Activated CD4-positive, alpha-beta memory T cell treated with anti-CD3 and anti-CD28 coated beads, Interleukin-2, amount 10 ng/mL, durations not matched to agents 7 days and 5 days (primary cell): Measurements from ENCODE around the gene TSACC. TPM values are rescaled to one million over a fixed set of nuclear protein-coding genes. Genes with fewer than 3 reads are reported as not detected.

Experiments used
- CTCF ChIA-PET: fragments of 350-600 bp; sonication (Branson Sonifier 250); formaldehyde crosslinking; loops from one replicate; lab custom pipeline; 2021; ENCODE audit warnings: antibody characterized with exemption, inconsistent platforms; lab: Charles Lee
- POLR2A ChIA-PET: fragments of 350-600 bp; sonication (Branson Sonifier 250); formaldehyde crosslinking; loops from one replicate; lab custom pipeline; 2021; ENCODE audit warnings: antibody characterized with exemption; lab: Charles Lee
- DNase-seq: peaks from one replicate; pipeline ENCODE4 v3.0.0-alpha.2; 2020
- H3K27ac Mint-ChIP-seq: one replicate; pipeline ENCODE4 v1.8.0; 2021; ENCODE audit warnings: mild to moderate bottlenecking, mixed read lengths
- H3K27me3 Mint-ChIP-seq: one replicate; pipeline ENCODE4 v1.8.0; 2021; ENCODE audit warnings: mixed read lengths
- H3K36me3 Mint-ChIP-seq: one replicate; pipeline ENCODE4 v1.8.0; 2021; ENCODE audit warnings: low read depth, mixed read lengths
- H3K4me1 Mint-ChIP-seq: one replicate; pipeline ENCODE4 v1.8.0; 2021; ENCODE audit warnings: mixed read lengths
- H3K4me3 Mint-ChIP-seq: one replicate; pipeline ENCODE4 v1.8.0; 2021; ENCODE audit warnings: mild to moderate bottlenecking, mixed read lengths
- H3K9me3 Mint-ChIP-seq: one replicate; pipeline ENCODE4 v1.8.0; 2021; ENCODE audit warnings: mixed read lengths
- total RNA-seq, 2 experiments: library from RNA; stranded (reverse); gene quantifications; one replicate each; pipeline ENCODE4 v1.2.3, GENCODE V29; 2021

The TSACC gene
- total RNA-seq, 2 experiments from 2014 or later: 0.65 TPM; not detected in 1

DNA sequence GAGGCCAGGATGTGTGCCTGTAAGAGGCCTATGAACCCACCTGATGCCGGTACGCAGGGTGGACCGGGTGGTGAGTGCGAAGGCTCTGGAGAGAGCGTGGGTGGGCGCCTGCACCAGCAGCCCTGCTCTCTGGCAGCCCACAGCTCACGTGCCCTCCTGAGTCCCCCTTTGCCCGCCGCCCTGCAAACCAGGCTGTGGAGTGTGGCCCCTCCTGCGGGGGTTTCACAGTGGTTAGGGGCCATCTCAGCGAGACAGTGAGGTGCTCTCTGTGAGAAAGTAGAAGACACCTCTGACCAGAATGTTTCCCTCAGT lies 53.0 kb downstream of the TSACC start:
- no peak for DNase-seq
- Mint-ChIP-seq H3K36me3 (no peaks in the 10 kb centered on the region), H3K27ac (no peak overlapping the region), H3K4me3 (no peak overlapping the region), H3K9me3 (no peaks in the 10 kb centered on the region), H3K27me3 (peaks cover 31% of the 10 kb centered on the region), H3K4me1 (no peaks in the 10 kb centered on the region)
- CTCF ChIA-PET: interaction anchor here (1.4 kb wide), 1 partner anchor 55 kb away, joined by 7 read pairs; no protein-coding TSS in a partner anchor
- POLR2A ChIA-PET: no interaction called here

DNA sequence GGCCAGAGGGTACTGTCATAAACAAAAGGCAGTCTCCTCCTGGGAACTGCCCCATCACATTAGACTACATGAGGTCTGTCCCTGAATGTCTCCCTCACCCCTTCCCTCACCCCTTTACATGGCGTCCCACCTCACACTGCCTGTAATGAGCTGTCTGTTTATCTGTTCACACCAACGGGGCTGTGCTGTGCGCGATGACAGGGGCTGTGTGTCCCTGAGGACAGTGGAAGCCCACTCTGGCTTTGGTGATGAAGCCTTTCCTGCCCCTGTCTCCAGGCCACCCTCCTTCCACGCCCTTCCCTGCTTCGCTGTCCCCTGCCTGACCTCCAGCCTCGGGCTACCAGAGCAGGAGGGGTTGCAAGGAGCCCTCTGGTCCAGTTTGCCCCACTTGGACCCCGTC lies 53.4 kb downstream of the TSACC start:
- H3K36me3 Mint-ChIP-seq: no peaks in the 10 kb centered on the region
- H3K4me1 Mint-ChIP-seq: no peaks in the 10 kb centered on the region
- no peak for DNase-seq
- H3K27ac Mint-ChIP-seq: no peak overlapping the region
- CTCF ChIA-PET: interaction anchor here (1.4 kb wide), 1 partner anchor 54 kb away, joined by 7 read pairs; no protein-coding TSS in a partner anchor
- no peak overlapping the region for H3K4me3 Mint-ChIP-seq
- POLR2A ChIA-PET: no interaction called here
- peaks cover 29% of the 10 kb centered on the region for H3K27me3 Mint-ChIP-seq
- no peaks in the 10 kb centered on the region for H3K9me3 Mint-ChIP-seq

DNA sequence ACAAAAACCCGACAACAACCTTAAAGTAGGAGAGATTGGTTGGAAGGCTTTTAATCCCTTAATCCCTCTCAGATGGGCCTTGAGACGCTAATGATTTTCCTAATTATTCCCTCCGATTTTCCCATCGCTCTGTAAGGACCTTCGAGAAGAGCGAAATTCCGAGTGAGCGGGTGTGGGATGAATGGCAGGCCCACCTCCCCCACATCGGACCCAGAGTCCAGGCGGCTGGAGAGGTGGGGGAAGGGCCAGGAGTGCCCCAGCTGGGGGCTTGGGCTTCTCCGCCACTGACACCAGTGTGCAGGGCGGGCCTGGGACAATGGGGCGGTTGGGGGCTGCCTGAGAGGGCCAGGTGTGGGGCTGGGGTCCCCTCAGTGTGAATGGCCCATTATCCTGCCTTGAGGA lies 54.1 kb downstream of the TSACC start:
- no peaks in the 10 kb centered on the region for H3K36me3 Mint-ChIP-seq
- no peak for DNase-seq
- peaks cover 21% of the 10 kb centered on the region for H3K27me3 Mint-ChIP-seq
- H3K27ac Mint-ChIP-seq: no peak overlapping the region
- H3K9me3 Mint-ChIP-seq: no peaks in the 10 kb centered on the region
- CTCF ChIA-PET: interaction anchor here (1.4 kb wide), 1 partner anchor 53 kb away, joined by 7 read pairs; no protein-coding TSS in a partner anchor
- no peak overlapping the region for H3K4me3 Mint-ChIP-seq
- POLR2A ChIA-PET: no interaction called here
- H3K4me1 Mint-ChIP-seq: no peaks in the 10 kb centered on the region

DNA sequence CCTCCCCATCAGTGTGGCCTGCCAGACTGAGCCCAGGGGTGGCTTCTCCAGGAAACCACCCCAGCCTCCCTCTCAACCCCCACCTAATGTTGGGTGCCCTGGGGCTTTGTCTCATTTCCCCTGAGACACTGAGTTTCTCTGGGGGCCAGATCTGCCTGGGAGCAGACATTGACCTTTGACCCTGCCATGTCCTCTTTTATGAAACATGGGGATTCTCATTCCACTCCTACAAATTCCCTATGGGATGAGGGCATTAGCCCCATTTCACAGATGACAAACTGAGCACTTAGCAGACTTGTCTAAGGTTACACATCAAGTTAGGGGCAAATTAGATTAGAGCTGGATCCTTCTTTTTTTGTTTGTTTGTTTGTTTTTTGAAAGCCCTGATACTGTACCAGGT lies 54.8 kb downstream of the TSACC start:
- H3K4me3 Mint-ChIP-seq: no peak overlapping the region
- H3K27me3 Mint-ChIP-seq: peaks cover 16% of the 10 kb centered on the region
- POLR2A ChIA-PET: no interaction called here
- H3K9me3 Mint-ChIP-seq: no peaks in the 10 kb centered on the region
- CTCF ChIA-PET: interaction anchor here (0.5 to 2.5 kb wide), 3 partner anchors 8 to 52 kb away, joined by 3 to 14 read pairs (median 3); no protein-coding TSS in a partner anchor
- no peaks in the 10 kb centered on the region for H3K4me1 Mint-ChIP-seq
- H3K36me3 Mint-ChIP-seq: no peaks in the 10 kb centered on the region
- no peak for DNase-seq
- no peak overlapping the region for H3K27ac Mint-ChIP-seq

DNA sequence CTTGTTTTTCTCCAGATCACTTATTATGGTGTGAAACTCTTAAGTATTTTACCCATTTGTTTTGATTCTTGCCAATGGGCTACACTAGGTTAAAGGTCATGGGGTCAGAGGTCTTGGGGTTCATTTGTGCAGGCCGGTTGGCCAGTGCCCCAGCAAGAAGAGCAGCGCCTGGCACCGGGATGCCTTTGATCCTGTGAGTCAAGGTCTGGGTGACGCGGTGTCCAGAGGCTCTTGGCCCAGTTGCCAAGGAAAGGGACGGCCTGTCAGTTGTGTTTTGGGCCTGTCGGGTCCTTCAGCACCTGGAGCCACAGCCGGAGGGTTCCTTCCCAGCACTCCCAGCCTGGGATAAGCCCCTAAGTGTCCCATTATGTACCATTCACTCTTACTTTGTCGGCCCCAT lies 55.8 kb downstream of the TSACC start:
- H3K4me3 Mint-ChIP-seq: no peak overlapping the region
- H3K27ac Mint-ChIP-seq: no peak overlapping the region
- no peaks in the 10 kb centered on the region for H3K9me3 Mint-ChIP-seq
- peaks cover 11% of the 10 kb centered on the region for H3K27me3 Mint-ChIP-seq
- POLR2A ChIA-PET: no interaction called here
- no peaks in the 10 kb centered on the region for H3K4me1 Mint-ChIP-seq
- H3K36me3 Mint-ChIP-seq: no peaks in the 10 kb centered on the region
- no peak for DNase-seq
- CTCF ChIA-PET: interaction anchor here (2.5 kb wide), 1 partner anchor 9 kb away, joined by 14 read pairs; no protein-coding TSS in a partner anchor

DNA sequence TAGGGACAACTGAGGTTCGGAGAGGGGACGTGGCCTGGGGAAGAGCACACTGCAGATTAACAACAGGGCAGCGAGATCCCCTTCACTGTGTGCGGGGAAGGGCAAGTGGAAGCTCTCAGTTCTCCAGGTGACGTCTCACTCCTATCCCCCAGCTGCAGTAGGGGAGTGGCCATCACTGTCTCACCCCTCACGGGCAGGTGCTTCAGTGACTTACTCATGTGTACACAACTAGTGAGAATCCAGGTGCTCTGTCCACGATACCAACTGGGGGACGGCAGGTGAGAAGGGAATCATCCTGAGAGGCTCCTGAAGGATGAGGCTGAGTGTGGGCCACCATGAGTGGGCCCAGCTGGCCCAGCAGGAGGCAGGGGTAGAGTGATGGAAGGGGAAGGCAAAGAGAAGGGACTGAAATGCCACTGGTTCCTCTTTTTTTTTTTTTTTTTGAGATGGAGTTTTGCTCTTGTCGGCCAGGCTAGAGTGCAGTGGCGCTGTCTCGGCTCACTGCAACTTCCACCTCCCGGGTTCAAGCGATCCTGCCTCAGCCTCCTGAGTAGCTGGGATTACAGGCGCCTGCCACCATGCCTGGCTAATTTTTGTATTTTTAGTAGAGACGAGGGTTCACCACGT lies 56.6 kb downstream of the TSACC start:
- no peak overlapping the region for H3K4me3 Mint-ChIP-seq
- H3K4me1 Mint-ChIP-seq: no peaks in the 10 kb centered on the region
- ChIA-PET CTCF (interaction anchor here (2.5 kb wide), 1 partner anchor 10 kb away, joined by 14 read pairs; no protein-coding TSS in a partner anchor), POLR2A (no interaction called here)
- no peak overlapping the region for H3K27ac Mint-ChIP-seq
- H3K27me3 Mint-ChIP-seq: peaks cover 7% of the 10 kb centered on the region
- H3K9me3 Mint-ChIP-seq: no peaks in the 10 kb centered on the region
- DNase-seq: no peak
- H3K36me3 Mint-ChIP-seq: no peaks in the 10 kb centered on the region

Other genes with a start within 250 kb of the TSACC start
- gene LMNA, start 223.8 kb upstream of the TSACC start, total RNA-seq: 100 to 1,000 TPM in 1 of 2 experiments, 10 to 100 TPM in 1; 93.6 to 101 TPM
- 10 to 100 TPM; 20.8 to 21.5 TPM for gene SEMA4A, start 184.9 kb upstream of the TSACC start, total RNA-seq
- 10 to 100 TPM; 27.7 to 36.3 TPM for gene SLC25A44, start 144.4 kb upstream of the TSACC start, total RNA-seq
- 10 to 100 TPM; 65.5 to 67.7 TPM for gene PMF1, start 125.5 kb upstream of the TSACC start, total RNA-seq
- gene BGLAP, start 96.3 kb upstream of the TSACC start, total RNA-seq: 1 to 10 TPM; 1.5 to 2.7 TPM
- gene PAQR6, start 90.5 kb upstream of the TSACC start, total RNA-seq: 1 to 10 TPM; 5.6 to 6.3 TPM
- gene SMG5, start 55.7 kb upstream of the TSACC start, total RNA-seq: 10 to 100 TPM; 58.5 to 60.4 TPM
- gene TMEM79, start 54.2 kb upstream of the TSACC start, total RNA-seq: 1 to 10 TPM; 8.9 to 9.1 TPM
- gene GLMP, start 42.8 kb upstream of the TSACC start, total RNA-seq: 10 to 100 TPM; 36.8 to 39.4 TPM
- gene VHLL, start 39.2 kb upstream of the TSACC start, total RNA-seq: not detected
- gene CCT3, start 234 bp upstream of the TSACC start, total RNA-seq: 100 to 1,000 TPM; 181 to 184 TPM
- not detected for gene RHBG, start 30.7 kb downstream of the TSACC start, total RNA-seq
- 10 to 100 TPM; 49.5 to 52.1 TPM for gene MEF2D, start 162.2 kb downstream of the TSACC start, total RNA-seq
- gene IQGAP3, start 234.0 kb downstream of the TSACC start, total RNA-seq: 10 to 100 TPM; 18.4 to 19.7 TPM
- gene TTC24, start 241.2 kb downstream of the TSACC start, total RNA-seq: under 1 TPM in 1 of 2 experiments, not detected in 1; 0.38 TPM